SKM-1 (cell line): ENCODE results near the gene STX11.
"Not testable (repeated sequence)": the region's sequence is repeated elsewhere in the genome, so short reads cannot be mapped to it uniquely, and the experiment has no call there.

Experiments used
- DNase-seq: peaks from one replicate; lab custom pipeline; 2025; ENCODE audit not compliant: unreplicated experiment; lab: John Stamatoyannopoulos, UW

Gene STX11

DNA sequence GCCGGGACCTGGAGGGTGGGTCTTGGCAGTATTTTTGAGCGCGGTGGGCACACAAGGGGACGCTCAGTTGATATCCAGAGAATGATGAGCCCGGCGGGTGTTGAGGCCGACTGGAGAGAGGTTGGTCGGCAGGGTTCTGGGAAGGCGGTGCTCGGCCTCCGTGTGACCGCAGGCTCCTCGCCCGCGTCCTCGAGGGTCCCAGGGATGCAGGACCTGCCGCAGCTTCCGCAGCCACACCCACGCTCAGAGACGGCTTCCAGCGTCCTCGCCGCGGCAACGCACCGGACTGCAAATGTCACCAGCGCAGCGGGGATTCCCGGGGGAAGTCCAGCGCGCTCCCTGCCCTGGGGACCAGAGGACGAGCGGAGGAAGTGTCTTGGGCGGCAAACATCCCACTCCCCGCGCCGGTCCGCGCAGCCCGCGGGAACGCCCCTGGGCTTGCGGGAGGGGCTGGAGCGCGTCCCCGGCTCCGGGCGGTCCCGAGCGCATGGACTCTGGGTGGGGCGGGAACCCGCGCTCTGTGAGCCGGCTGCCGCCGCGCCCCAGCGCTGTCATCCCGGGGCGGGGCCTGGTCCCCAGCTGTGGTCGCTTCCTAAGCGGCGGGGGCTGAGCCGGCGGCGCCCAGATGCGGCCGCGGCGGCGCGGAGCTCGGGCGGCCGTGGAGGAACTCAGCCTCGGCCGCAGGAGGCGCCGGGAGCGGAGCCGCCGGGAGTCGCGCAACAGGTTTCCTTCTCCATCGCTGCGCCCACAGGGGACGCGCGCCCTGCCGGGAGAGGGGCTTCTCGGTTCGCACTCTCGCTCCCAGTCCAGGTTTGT is at the start of gene STX11:
STX11 (plus strand) TSS at position 624 of the 816 bp plus-strand sequence. CDS start 36,111 bp downstream, outside the sequence.
- DNase-seq: peak; percentile 39

- no peak for DNase-seq
Observed at GRCh38 chr6:144103026-144103563, 47.2 kb upstream of the STX11 start.

DNA sequence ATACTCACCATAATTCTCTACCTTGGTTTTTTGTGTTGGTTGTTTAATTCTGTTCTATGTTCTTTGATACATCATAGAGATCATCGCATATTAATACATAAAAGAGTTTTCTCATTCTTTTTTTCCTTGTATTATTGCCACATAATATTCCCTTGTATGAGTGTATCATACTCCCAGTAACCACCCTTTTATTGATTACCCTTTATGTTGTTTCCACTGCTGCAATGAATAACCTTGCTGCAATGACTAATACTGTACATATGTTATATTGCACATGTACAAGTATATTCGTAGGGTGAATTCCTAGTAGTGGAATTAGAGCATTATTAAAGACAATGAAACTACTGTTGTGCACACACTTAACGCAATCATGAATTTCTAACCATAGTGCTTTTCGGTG is 45.8 kb upstream of the STX11 start:
- no peak for DNase-seq

DNA sequence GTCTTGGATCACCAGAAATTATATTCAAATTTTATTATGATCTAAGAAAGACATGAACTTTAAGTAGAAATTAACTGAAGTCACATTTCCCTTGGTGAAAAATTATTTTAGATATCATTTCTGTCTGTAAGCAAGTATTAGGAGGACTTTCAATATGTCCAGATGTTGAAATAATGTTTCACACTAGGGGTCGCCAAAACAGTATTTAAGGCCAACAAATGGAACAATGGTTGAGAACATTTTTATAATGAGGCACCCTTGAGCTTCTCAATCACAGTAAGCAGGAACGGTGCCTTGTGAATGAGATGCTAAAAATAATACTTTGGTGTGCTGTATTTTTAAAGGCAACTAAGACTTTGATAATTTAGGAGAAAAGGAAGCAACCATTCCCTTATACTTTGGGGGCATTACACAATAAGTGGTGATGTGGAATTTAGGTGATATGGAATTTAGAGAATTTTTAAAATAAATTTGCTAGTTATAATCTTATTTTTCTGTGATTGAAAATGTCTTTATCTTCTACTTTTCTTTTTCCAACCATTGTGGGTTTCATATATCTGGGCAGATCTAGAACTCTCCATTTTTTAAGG is 45.3 kb upstream of the STX11 start:
- DNase-seq: peak; percentile 68

GRCh38 chr6:144106206-144106605 is 44.1 kb upstream of the STX11 start:
- DNase-seq: no peak

DNA sequence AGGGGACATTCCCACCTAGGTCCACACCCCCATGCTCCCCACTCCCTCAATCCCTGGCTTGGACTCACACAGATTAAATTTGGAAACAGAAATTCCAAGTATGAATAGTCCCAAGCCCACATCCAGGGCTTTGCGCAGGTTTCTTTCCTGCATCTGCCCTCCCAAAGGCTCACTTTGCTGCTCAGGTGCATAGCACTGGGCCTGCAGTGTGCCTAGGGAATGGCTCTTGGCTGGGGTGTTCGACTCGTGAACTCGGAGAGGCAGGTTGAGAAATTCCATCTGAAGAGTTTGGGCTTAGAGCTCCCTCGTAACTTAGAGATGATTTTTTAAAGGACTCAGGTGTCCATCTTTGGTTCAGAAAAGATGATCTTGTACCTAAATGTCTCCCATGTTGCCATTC is 40.1 kb upstream of the STX11 start:
- DNase-seq: no peak

GRCh38 chr6:144113366-144113765 is 37.0 kb upstream of the STX11 start:
- no peak for DNase-seq

GRCh38 chr6:144115219-144115618 is 35.1 kb upstream of the STX11 start:
- DNase-seq: no peak

GRCh38 chr6:144119376-144119775 is 30.9 kb upstream of the STX11 start:
- DNase-seq: no peak

DNA sequence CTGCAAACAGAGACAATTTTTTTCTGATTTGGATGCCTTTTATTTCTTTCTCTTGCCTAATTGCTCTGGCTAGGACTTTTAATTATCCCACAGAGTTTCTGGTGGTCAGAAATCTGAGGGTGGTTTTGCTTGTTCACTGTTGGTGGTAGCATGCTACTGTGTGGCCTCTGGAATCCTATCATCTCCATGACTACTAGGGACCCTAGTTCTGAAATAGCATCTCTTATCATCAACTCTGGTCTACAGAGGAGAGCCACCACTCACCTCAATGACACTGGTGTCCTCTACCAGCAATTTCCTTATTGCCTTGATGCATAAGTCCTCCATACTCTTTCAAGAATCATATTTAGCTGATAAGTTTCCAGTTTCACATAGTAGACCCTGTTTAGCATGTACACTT is 27.5 kb upstream of the STX11 start:
- DNase-seq: no peak

DNA sequence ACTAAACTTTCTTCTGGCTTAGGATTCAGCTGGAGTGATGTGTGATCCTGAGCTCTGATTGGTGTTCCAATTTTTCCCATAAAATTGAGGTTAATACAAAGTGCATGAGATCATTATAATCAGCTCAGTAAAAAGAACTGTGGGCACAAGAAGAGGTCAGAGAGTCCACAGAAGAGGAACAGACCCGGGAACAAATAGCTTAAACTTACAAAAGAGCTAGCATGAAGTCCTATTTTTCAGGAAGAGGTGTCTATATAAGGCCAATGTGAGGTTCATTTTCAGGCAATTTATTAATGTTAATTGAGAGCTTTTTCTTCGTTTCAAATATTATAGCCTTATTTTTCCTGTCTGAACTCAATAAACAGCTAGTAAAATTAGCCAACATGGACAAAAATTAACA is 26.9 kb upstream of the STX11 start:
- DNase-seq: peak; percentile 9

- DNase-seq: no peak
Observed at GRCh38 chr6:144123836-144124235, 26.5 kb upstream of the STX11 start.

DNA sequence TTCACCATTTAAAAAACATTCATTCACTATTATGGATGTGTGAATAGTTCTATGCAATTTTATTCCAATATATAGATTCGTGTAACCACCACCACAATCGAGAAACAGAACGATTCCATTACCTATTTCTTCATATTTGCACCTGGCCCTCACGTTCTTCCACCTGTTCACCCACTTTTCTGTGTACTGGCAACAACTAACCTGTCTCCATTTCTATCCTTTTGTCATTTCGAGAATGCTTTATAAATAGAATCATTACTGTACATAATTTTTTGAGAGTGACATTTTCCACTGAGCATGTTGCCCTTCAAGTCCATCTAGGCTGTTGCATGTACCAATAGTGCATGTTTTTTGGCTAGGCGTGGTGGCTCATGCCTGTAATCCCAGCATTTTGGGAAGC is 23.2 kb upstream of the STX11 start:
- no peak for DNase-seq

GRCh38 chr6:144129469-144129868 is 20.8 kb upstream of the STX11 start:
- DNase-seq: no peak

DNA sequence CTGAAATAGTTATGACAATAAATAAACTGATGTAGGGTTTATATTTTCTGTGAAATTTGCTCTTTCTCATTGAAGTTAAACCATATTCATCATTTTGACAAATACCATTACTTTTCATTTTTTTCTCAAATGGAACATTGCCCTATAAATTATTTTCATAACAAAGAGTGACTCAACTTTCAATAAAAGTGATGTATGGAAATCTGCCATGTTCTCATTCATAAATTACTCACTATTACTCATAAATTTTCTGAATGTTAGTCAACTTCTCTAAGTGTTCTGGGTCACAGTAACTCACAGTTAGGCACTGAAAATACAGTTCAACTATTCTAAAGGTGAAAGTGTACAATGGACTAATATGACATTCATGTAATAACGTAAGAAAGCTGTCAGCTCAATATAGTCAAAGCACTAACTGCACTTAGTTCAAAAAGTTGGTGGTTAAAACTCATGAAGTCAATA is 19.0 kb upstream of the STX11 start:
- no peak for DNase-seq

DNA sequence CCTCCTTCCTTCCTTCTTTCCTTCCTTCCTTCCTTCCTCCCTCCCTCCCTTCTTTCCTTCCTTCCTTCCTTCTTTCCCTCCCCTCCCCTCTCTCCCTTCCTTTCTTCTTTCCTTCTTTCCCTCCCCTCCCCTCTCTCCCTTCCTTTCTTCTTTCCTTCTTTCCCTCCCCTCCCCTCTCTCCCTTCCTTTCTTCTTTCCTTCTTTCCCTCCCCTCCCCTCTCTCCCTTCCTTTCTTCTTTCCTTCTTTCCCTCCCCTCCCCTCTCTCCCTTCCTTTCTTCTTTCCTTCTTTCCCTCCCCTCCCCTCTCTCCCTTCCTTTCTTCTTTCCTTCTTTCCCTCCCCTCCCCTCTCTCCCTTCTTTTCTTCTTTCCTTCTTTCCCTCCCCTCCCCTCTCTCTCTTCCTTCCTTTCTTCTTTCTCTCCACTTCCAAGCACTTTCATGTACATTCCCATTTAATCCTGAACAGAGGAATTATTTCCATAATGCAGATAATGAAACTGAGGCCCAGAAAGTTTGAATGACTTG is 18.1 kb upstream of the STX11 start:
- DNase-seq: not testable (repeated sequence)

GRCh38 chr6:144133225-144133821 is 17.0 kb upstream of the STX11 start:
- no peak for DNase-seq

GRCh38 chr6:144134176-144134575 is 16.1 kb upstream of the STX11 start:
- DNase-seq: no peak

- no peak for DNase-seq
Observed at GRCh38 chr6:144134737-144135136, 15.6 kb upstream of the STX11 start.

- DNase-seq: no peak
Observed at GRCh38 chr6:144138542-144138941, 11.8 kb upstream of the STX11 start.

DNA sequence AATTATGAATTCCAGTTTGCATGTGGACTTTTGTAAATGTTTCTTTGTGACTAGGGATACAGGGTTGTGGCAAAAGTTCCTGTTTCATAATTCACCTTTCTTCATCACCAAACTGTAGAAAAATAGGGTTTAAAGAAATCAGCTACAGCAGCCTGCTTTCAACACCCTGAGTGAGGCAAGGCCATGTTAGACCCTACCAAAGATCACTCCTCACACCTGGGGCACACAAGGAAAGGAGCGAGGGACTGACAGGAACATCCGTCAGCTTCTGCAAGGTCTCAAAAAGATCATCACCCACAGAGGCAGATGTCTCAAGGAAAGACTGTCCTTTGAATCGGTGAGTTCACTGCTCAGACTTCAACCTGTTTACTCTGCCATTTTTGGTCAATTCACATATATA is 10.5 kb upstream of the STX11 start:
- peak; percentile 39 for DNase-seq

DNA sequence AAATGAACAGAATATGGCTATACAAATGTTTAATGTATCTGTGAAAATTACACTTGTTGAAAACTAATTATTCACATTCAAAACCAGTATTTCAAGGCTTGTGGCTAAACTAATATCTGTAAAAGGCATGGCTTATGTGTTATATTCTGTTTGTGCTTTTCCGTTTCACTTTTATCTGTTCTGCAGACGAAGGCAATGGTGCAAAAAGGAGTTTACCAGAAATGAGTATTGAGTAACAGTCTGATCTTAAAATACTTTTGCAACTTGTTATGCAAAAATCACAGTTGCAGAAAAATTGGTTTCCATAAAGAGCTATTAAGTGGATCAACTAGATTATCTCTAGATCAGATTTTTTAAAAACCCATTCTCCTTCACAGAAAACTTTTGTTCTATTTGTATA is 9.4 kb upstream of the STX11 start:
- DNase-seq: no peak
